Heart left ventricle (tissue), 16 donors: ENCODE results near the gene CIAO3. TPM values are rescaled to one million over a fixed set of nuclear protein-coding genes. Genes with fewer than 3 reads are reported as not detected.

Experiments
- ATAC-seq, 4 donors: fragments of 200-7000 bp; cut with Tn5 transposase; one replicate each; pipeline ENCODE4 v1.9.1; 2020 to 2022; ENCODE audit warnings: moderate library complexity in 4 of 4, mild to moderate bottlenecking in 3 of 4, moderate number of reproducible peaks in 1 of 4
- DNase-seq, 5 donors: peaks; one replicate each; pipeline ENCODE4 v3.0.0-alpha.2; 2020
- H3K27ac ChIP-seq, 12 donors: fragments of 200-600 bp; sonication (generic) in 4 of 12; one replicate each; pipeline versions ENCODE4 v1.5.0 to v1.8.0; 2016 to 2022; ENCODE audit warnings: mild to moderate bottlenecking in 2 of 12
- H3K27me3 ChIP-seq, 9 donors: fragments of 200-600 bp; sonication (generic) in 2 of 9; one replicate each; pipeline versions ENCODE4 v1.5.1 to v1.8.0; 2016 to 2022; ENCODE audit warnings: mild to moderate bottlenecking in 3 of 9
- H3K36me3 ChIP-seq, 9 donors: fragments of 200-600 bp; sonication (generic) in 2 of 9; one replicate each; pipeline versions ENCODE4 v1.5.0 to v1.8.0; 2018 to 2022; ENCODE audit warnings: mild to moderate bottlenecking in 2 of 9
- H3K4me1 ChIP-seq, 12 donors: fragments of 200-600 bp; sonication (generic) in 4 of 12; one replicate each; pipeline versions ENCODE4 v1.5.0 to v1.8.0; 2016 to 2022; ENCODE audit warnings: mild to moderate bottlenecking in 3 of 12
- H3K4me3 ChIP-seq, 12 donors: fragments of 200-600 bp; sonication (generic) in 4 of 12; one replicate each; pipeline versions ENCODE4 v1.5.0 to v1.8.0; 2017 to 2022; ENCODE audit warnings: mild to moderate bottlenecking in 9 of 12, moderate library complexity in 4 of 12
- H3K9me3 ChIP-seq, 12 donors: fragments of 200-600 bp; sonication (generic) in 4 of 12; one replicate each; pipeline versions ENCODE4 v1.5.0 to v1.8.0; 2016 to 2022; ENCODE audit warnings: mild to moderate bottlenecking in 1 of 12
- CTCF ChIP-seq, 12 donors: fragments of 200-600 bp; sonication (generic) in 4 of 12; IDR thresholded peaks; one replicate each; pipeline versions ENCODE4 v1.5.0 to v1.8.0; 2018 to 2022; ENCODE audit warnings: antibody characterized with exemption in 12 of 12, mild to moderate bottlenecking in 5 of 12
- POLR2A ChIP-seq, 2 donors: fragments of 450-650 bp; IDR thresholded peaks; one replicate each; pipeline ENCODE4 v1.6.1; 2017; ENCODE audit warnings: antibody characterized with exemption in 2 of 2, mild to moderate bottlenecking in 2 of 2, moderate library complexity in 2 of 2
- WGBS, 4 donors: extraction: QIAGEN DNeasy Blood & Tissue Kit in 2 of 4; methylation state at CpG; one replicate each; pipeline versions ENCODE4 v1.1.5 to v1.1.7; 2013 to 2018; 5-methylcytosine and 5-hydroxymethylcytosine counted together
- intact Hi-C, 10 donors: fragments of 100-400 bp; cut with DNase I; formaldehyde crosslinking; loops; one replicate each; pipeline versions ENCODE4 v1.11.1 to v1.14.2; 2022
- polyA plus RNA-seq, 2 donors: library from polyadenylated mRNA; stranded (reverse); fragments of 200-250 nt; gene quantifications; one replicate each; pipeline ENCODE4 v1.2.3, GENCODE V29; 2013
- total RNA-seq, 9 donors: library from RNA; depleted of rRNA in 2 of 9; stranded (reverse); fragments of >200 nt in 2 of 9; fragmentation: NEBNext Ultra II Directional in 3 of 9; extraction: Animal tissue kit (Norgen Biotek cat#: 25700) in 3 of 9; gene quantifications; one replicate each; pipeline versions ENCODE4 v1.1.0 to v1.2.4, GENCODE V29; 2016 to 2023
- donor health status: ischemic (EF 13 %, LVEDD 7.1; RV severe dilation, severe dysfunction).
- donor health status: healthy with polysubstance abuse.
- donor health status: DM: no; HTN: yes; CAD: no.
- donor health status: DM: no; HTN: no; CAD: no.
- donor health status: ischemic (EF 25% LVEDD 6.9; RV normal size, moderate dysfunction).
- donor health status: ischemic (EF 25% LVEDD 5.7; RV mildly dilated, moderate dysfunction).
- donor health status: healthy.
- donor health status: DM: yes; HTN: yes; CAD: no.
- donor health status: ischemic (EF 35%, LVEDD 5.7; RV mildly dilated, moderate dysfunction).
- donor health status: nonischemic (EF 11% LVEDD 7.7; RV severe dilation, severe dysfunction).
- donor health status: DM: yes; HTN: yes; CAD: no.
- donor health status: PGD.
- donor health status: ischemic (EF 29% LVEDD 5.4; RV normal size, mild dysfunction).
- donor health status: nonischemic (EF 23%, LVEDD 6.1; RV moderate dilation, normal function).

The CIAO3 gene
- total and polyA plus RNA-seq, 11 donors: 21.4 to 41.5 (median 28.2) TPM

- H3K4me1 ChIP-seq: peaks cover 0 to 12% (median 0%) of the 10 kb centered on the region in 12 donors
Measured at GRCh38 chr16:752007-752312, 11.2 kb upstream of the CIAO3 start.

GRCh38 chr16:751152-752006, 10.6 kb upstream of the CIAO3 start:
- peak in 3 of 5 donors; percentile 5 to 56 (median 54) for DNase-seq

More at GRCh38 chr16:752007-752312, 11.2 kb upstream of the CIAO3 start:
- no peak for TF ChIP-seq CTCF (IDR thresholded peaks at IDR 0.05)
- no peak for TF ChIP-seq POLR2A (IDR thresholded peaks at IDR 0.05)
- Histone ChIP-seq H3K36me3 (no peaks in the 10 kb centered on the region), H3K9me3 (no peaks in the 10 kb centered on the region), H3K27ac (no peak overlapping the region), H3K4me3 (no peak overlapping the region), H3K27me3 (peaks cover 0 to 13% (median 0%) of the 10 kb centered on the region in 9 donors)
- 29 to 40% (median 32%) methylated on average over 10 of the region's 10 CpGs for WGBS, 4 donors
- ATAC-seq (no peak), DNase-seq (no peak)
- intact Hi-C loops: no loop called here

GRCh38 chr16:750485-750884, 9.7 kb upstream of the CIAO3 start:
- peaks cover 0 to 13% (median 0%) of the 10 kb centered on the region in 9 donors for H3K27me3 ChIP-seq
- ATAC-seq: no peak
- intact Hi-C loops: no loop called here

More at GRCh38 chr16:751152-752006, 10.6 kb upstream of the CIAO3 start:
- 59 to 69% (median 62%) methylated on average over 38 to 39 of the region's 39 CpGs for WGBS, 4 donors
- Histone ChIP-seq H3K36me3 (no peaks in the 10 kb centered on the region), H3K27ac (no peak overlapping the region), H3K27me3 (peaks cover 0 to 13% (median 0%) of the 10 kb centered on the region in 9 donors), H3K4me1 (peaks cover 0 to 12% (median 0%) of the 10 kb centered on the region in 12 donors), H3K4me3 (no peak overlapping the region), H3K9me3 (no peaks in the 10 kb centered on the region)
- ATAC-seq: peak; percentile 79 to 92 (median 84)
- TF ChIP-seq POLR2A (IDR thresholded peaks at IDR 0.05) (no peak), CTCF (IDR thresholded peaks at IDR 0.05) (no peak)
- intact Hi-C loops: no loop called here

More at GRCh38 chr16:750485-750884, 9.7 kb upstream of the CIAO3 start:
- 48 to 68% (median 55%) methylated on average over 8 to 9 of the region's 9 CpGs for WGBS, 4 donors
- H3K36me3 ChIP-seq: no peaks in the 10 kb centered on the region
- no peak for DNase-seq
- TF ChIP-seq POLR2A (IDR thresholded peaks at IDR 0.05): no peak
- TF ChIP-seq CTCF (IDR thresholded peaks at IDR 0.05): no peak
- H3K4me3 ChIP-seq: no peak overlapping the region
- H3K9me3 ChIP-seq: no peaks in the 10 kb centered on the region
- no peak overlapping the region for H3K27ac ChIP-seq
- peaks cover 0 to 12% (median 0%) of the 10 kb centered on the region in 12 donors for H3K4me1 ChIP-seq
